Forelimb muscle (tissue), 1 donor: ENCODE data around the gene AP4S1. TPM values are rescaled to one million over a fixed set of nuclear protein-coding genes. Genes with fewer than 3 reads are reported as not detected.
"Not testable (repeated sequence)": the region's sequence is repeated elsewhere in the genome, so short reads cannot be mapped to it uniquely, and the experiment has no call there.

Experiments
- DNase-seq: peaks from one replicate; pipeline ENCODE4 v3.0.0-alpha.2; 2013; ENCODE audit warnings: low read depth
- polyA plus RNA-seq: library from polyadenylated mRNA; unstranded; fragments of 120-200 nt; gene quantifications from one replicate; pipeline ENCODE4 v1.2.1, GENCODE V29; 2013; ENCODE audit not compliant: insufficient read length

Gene AP4S1
- polyA plus RNA-seq, 1 donor = 13.5 TPM

DNA sequence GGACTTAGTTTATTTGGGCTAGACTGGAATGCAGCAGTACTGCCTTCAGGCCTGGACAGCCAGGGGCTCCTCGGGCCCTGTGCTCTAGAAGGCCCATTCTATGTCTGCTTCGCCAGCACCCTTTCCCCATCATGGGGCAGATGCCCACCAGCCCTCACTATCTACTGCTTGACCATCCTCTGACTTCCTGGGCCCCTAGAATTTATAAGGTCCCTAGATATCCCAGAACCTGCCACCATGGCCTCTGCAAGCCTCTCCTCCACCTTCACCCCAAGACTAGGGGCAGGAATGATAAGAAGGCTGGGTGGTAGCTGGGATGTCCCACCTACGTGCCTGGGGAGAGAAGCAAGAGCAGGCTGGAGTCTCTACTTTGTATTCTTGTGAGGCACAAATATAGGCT lies 59.6 kb downstream of the AP4S1 start:
- DNase-seq = no peak

DNA sequence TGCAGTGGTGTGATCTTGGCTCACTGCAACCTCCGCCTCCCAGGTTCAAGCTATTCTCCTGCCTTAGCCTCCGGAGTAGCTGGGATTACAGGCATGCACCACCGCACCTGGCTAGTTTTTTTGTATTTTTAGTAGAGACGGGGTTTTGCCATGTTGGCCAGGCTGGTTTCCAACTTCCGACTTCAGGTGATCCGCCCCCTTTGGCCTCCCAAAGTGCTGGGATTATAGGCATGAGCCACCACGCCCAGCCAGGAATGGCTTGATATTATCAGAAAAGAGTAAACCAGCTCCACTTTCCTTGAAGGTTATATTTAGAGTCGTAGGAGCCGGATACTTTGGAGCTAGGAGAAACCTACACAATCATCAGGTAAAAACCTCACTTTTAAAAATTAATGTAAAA lies 61.0 kb downstream of the AP4S1 start:
- DNase-seq = not testable (repeated sequence)

GRCh38 chr14:31090883-31091764 lies 65.7 kb downstream of the AP4S1 start:
- DNase-seq = peak; percentile 19

- DNase-seq = no peak
These were observed 66.8 kb downstream of the AP4S1 start for GRCh38 chr14:31092160-31092708.

GRCh38 chr14:31093884-31094839 lies 68.7 kb downstream of the AP4S1 start:
- not testable (repeated sequence) for DNase-seq

GRCh38 chr14:31095817-31096216 lies 70.4 kb downstream of the AP4S1 start:
- DNase-seq = not testable (repeated sequence)

DNA sequence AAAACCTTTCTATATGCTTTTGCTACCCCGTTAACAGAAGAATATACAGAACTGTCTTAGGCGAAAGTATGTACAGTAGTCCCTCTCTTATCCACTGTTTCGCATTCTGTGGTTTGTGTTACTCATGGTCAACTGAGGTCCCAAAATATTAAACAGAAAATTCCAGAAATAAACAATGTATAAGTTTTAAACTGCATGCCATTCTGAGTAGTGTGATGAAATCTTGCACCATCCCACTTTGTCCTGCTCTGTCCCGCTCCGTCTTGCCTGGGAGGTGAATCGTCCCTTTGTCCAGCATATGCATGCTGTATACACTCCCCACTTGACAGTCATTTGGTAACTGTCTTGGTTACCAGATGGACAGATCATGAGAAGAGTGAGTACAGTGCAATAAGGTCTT lies 70.8 kb downstream of the AP4S1 start:
- no peak for DNase-seq

DNA sequence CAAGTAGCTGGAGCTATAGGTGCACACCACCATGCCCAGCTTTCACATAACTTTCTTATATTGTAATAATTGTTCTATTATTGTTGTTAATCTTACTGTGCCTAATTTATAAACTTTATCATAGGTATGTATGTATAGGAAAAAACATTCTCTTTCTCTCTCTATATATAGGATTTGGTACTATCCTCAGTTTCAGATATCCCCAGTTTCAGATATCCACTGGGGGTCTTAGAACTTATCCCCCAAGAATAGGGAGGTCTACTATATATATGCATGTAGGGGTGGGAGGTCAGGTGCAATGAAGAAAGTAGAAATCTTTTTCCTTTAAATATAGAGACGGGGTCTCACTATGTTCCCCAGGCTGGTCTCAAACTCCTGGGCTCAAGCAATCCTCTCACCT lies 71.6 kb downstream of the AP4S1 start:
- DNase-seq = no peak

DNA sequence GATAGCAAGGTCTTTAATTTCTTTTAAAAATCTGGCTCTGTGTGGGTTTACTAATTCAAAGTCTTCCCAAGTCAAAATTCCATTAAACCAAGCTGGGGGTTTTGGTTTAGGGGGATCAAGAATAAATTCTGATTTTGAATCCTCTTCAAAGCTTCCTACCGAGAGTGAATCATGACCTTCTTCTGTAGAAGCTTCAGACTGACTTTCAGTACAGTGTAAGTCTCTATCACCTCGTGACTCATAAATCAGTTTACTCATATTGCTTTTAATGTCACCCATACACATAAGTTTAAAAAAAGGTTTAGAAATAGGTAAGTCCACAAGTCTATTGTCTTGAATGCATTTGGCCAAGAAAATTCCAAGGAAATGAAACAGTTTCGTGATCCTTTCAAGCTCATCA lies 81.3 kb downstream of the AP4S1 start:
- DNase-seq = no peak

DNA sequence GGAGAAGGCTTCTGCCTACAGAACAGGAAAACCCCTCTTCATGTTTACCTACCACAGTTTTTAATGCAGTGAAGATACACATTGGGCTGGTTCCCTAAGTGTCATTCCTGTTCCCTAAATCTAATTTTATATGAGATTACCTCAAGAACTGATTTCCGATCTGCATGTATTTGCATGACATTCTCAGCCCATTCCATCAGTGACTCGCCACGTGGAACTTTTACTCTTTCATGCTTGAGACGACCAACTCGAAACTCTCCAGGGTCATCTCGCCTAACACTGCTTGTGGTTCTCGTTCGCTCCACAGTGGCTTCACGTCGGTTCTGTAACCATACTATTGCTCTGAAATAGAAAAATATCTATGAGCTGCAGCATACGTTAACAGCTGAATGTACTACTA lies 83.8 kb downstream of the AP4S1 start:
- DNase-seq = no peak

- DNase-seq = no peak
These were observed 85.4 kb downstream of the AP4S1 start for GRCh38 chr14:31110872-31111271.

GRCh38 chr14:31113794-31114193 lies 88.3 kb downstream of the AP4S1 start:
- no peak for DNase-seq

- DNase-seq = no peak
These were observed 93.4 kb downstream of the AP4S1 start for GRCh38 chr14:31118892-31119291.

- DNase-seq = no peak
These were observed 96.7 kb downstream of the AP4S1 start for GRCh38 chr14:31122098-31122611.

- DNase-seq = no peak
These were observed 97.5 kb downstream of the AP4S1 start for GRCh38 chr14:31122921-31123320.

- DNase-seq = no peak
These were observed 98.7 kb downstream of the AP4S1 start for GRCh38 chr14:31124197-31124596.

GRCh38 chr14:31125231-31125630 lies 99.8 kb downstream of the AP4S1 start:
- DNase-seq = no peak

DNA sequence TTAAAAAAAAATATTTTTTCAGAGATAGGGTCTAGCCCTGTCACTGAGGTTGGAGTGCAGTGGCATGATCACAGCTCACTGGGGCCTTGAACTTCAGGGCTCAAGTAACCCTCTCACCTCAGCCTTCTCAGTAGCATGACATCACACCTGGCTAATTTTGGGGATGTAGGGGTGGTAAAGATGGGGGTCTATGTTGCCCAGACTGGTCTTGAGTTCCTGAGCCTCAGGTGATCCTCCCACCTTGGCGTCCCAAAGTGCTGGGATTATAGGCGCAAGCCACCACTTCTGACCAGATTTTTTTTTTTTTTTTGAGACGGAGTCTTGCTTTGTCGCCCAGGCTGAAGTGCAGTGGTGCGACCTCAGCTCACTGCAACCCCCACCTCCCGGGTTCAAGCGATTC lies 101.2 kb downstream of the AP4S1 start:
- no peak for DNase-seq

- peak; percentile 1 for DNase-seq
These were observed 102.2 kb downstream of the AP4S1 start for GRCh38 chr14:31127690-31128089.

GRCh38 chr14:31128601-31129526 lies 103.4 kb downstream of the AP4S1 start:
- peak; percentile 6 for DNase-seq

DNA sequence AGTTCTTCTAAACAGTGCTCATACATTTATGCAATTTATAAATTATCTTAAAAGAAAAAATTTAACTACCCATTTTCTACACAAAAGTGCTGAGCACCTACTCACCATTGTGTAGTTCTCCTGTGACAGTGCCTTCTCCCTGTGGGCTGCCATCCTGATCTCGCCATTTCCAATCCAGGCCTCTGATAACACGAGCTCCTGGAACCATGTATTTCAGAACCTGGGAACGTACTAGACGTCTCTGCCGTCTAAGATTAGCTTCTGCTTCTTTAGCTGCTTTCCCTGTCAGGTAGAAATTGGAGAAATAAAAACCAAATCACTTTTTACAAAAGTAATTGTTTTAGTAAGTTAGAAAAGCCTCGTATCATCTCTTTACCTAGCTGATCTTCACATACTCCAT lies 107.7 kb downstream of the AP4S1 start:
- no peak for DNase-seq
